Fibroblast of skin of abdomen (primary cell): ENCODE measurements around the gene TMEM161B.
"Not testable (repeated sequence)": the region's sequence is repeated elsewhere in the genome, so short reads cannot be mapped to it uniquely, and the experiment has no call there.

Experiments
- DNase-seq: peaks from one replicate; pipeline ENCODE4 v3.0.0-alpha.2; 2013

Gene TMEM161B

DNA sequence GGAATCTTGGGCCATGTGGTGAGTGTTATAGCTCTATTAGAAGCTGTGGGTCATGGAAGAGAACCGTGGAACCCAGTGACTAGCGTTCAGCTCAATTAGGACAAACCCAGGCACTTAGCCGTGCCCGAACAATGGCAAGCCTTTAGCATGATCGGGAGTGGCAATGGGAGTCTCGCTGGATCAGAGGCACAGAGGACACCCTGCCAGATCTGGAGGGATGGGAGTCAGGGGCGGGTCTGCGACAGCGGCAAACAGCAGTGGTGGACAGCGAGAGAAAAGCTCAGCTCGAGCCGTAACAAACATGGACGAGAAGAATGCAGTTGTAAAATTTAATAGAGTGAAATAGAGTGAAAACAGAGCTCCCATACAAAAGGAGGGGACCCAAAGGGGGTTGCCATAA is 91.2 kb downstream of the TMEM161B start:
- DNase-seq: not testable (repeated sequence)

DNA sequence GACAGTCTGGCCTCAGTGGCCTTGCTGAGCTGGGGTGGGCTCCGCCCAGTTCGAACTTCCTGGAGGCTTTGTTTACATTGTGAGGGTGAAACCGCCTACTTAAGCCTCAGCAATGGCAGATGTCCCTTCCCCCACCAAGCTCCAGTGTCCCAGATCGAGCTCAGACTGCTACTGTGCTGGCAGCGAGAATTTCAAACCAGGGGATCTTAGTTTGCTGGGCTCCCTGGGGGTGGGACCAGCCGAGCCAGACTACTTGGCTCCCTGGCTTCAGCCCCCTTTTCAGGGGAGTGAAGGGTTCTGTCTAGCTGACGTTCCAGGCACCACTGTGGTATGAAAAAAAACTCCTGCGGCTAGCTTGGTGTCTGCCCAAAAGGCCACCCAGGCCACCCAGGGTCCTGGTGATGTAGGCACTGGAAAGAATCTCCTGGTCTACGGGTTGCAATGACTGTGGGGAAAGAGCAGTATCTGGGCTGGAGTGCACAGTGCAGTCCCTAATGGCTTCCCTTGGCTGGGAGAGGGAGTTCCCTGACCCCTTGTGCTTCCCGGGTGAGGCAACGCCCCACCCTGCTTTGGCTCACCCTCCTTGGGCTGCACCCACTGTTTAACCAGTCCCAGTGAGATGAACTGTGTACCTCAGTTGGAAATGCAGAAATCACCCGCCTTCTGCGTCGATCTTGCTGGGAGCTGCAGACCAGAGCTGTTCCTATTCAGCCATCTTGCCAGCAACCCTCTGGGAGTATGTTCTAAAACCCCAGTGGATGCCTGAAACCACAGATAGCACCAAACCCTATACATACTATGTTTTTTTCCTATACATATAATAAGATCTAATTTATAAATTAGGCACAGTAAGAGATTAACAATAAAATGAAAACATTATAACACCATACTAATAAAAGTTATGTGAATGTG is 95.5 kb downstream of the TMEM161B start:
- DNase-seq: no peak

DNA sequence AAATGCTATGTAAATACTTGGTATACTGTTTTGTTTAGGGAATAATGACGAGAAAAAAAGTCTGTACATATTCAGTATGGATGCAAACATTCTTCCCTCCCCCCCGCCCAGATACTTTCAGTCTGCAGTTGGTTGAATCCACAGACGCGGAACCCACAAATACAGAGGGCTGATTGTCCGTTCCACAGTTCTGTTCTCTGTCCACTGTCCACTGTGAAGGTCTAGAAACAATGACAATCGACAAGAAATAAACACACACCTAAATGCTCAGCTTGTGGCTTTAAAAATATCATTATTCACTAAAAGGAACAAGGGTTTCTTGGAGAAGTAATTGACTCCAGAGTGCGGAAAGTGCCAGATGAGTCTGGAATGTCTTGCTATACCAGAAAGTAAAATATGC is 109.1 kb downstream of the TMEM161B start:
- DNase-seq: no peak

DNA sequence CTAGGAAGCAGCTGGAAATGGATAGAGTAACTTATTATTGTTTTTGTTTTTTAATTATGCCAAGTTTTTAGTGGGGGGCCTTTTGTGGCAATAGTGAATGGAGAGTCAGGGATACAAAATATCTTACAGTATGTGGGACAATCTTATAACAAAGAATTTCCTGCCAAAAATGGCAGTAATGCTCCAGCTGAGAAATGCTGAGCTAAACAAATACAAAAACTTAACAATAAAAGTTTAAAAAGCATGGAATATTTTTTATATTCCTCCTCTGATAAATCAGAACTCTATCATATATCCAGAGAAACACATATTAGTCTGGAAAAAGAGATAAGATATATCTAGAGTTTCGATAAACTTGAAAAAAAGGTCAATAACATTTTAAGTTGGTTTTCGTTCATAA is 110.6 kb downstream of the TMEM161B start:
- no peak for DNase-seq

DNA sequence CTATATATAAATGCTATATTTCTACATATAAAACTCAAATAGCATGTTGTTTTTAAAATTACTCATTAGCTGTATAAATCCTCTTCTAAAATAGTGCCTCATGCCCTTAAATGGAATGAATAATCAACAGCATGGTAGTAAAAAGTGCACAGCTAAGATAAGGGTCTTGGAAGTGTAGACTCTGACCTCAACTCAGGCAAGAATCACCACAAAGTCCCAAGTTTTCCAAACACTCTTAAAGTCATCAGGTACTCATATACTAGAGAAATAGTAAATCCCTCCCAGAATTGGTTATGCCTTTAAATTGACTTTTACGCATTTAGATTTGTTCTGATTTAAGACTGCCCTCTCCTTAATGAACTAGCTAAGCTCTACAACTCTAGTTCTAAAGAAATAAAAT is 113.8 kb downstream of the TMEM161B start:
- DNase-seq: no peak

DNA sequence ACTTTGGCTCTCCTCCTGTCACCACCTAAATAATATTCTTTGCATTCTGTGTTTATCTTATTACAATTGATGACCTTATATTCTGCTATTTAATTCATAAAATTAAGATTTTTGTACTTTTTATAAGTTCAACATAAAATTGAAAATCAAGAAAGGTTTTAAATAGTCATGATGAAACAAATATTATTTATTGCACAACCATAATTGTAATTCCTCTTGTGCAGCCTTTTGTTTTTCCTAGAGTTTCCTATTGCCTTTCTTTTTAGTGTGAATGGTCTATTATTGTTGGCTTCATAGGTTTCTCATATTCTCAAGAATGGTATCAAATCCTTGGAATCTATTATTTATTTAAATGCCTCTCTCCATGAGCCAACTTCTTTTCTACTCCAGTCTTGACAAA is 117.9 kb downstream of the TMEM161B start:
- no peak for DNase-seq

DNA sequence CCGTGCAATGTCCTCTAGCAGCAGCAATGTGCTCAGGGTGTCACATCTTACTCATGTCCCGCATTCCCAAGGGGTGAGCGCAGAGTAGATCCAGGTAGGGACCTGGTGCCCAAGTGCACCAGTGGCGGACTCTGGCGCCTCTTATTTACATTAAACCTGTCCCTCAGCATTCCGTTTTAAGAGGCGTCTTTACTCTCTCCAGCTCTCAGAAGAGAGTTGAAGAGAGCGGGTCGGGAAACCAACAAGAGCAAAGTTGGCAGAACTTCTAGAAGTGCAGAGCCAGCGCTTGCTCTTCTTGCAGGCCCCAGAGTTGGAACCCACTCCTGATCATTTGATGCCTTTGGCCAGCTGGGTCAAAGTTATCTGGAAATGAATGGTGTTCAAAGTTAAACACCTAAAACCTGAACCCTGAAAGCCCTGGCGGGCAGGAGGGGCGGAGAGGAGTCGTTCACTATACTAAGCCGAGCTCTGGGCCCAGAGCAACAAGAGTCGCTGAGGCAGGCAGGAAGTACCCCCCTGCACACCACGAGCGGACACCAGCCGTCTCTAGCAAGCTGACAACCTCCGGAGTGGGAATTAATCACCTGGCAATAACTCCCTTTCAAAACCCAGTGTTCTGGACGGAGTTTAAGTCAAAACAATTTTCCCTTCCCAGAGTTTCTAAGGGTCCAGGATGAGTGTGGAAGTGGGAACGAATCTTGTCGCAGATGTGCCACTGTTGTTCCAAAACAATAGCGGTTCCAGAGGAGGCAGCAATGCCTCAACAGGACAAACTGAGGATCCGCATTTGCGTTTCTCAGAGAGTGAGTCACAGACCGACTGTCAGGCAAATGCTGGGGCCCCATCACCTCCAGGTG is 122.8 kb downstream of the TMEM161B start:
- DNase-seq: no peak

DNA sequence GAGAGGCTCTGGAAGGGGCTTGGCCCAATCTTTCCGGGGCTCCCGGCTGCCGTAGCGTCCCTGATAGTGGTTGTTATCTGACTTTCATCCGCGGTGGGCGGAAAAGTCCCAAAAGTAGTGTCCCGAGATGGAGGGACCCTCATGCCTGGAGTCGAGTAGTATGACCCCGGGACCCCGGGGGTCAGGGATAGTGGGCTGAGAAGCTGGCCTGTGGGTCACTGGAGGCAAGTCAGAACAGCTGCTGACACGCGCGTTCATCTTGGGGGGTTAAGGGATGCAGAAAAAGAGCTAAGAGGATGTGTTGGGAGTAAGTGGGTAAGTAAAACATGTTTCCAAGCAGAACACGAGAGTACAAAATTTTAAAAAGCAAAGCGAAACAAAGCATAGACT is 123.4 kb downstream of the TMEM161B start:
- DNase-seq: no peak
